Neuronal stem cell (in vitro differentiated cells): ENCODE results near the gene NCOA3.
A peak's percentile ranks its signal among the peaks of the same experiment; 100 is the strongest.

Experiments
- DNase-seq: peaks from one replicate; pipeline ENCODE4 v3.0.0-alpha.2; 2013; ENCODE audit warnings: low spot score
- H2AFZ ChIP-seq: one replicate; pipeline ENCODE4 v1.6.1; 2013; ENCODE audit warnings: mild to moderate bottlenecking, low read length, inconsistent platforms
- H2AK5ac ChIP-seq: 2 replicates; pipeline ENCODE4 v1.6.1; 2013; ENCODE audit warnings: low read depth, mild to moderate bottlenecking, inconsistent platforms, low read length, moderate library complexity, mixed read lengths
- H2BK120ac ChIP-seq: 2 replicates; pipeline ENCODE4 v1.6.1; 2013; ENCODE audit warnings: low read depth, mild to moderate bottlenecking, inconsistent platforms, low read length, moderate library complexity, mixed read lengths
- H2BK12ac ChIP-seq: one replicate; pipeline ENCODE4 v1.6.1; 2013; ENCODE audit warnings: low read length, inconsistent platforms
- H2BK15ac ChIP-seq: 2 replicates; pipeline ENCODE4 v1.6.1; 2013; ENCODE audit warnings: mild to moderate bottlenecking, low read length, inconsistent platforms, mixed read lengths
- H2BK5ac ChIP-seq: one replicate; pipeline ENCODE4 v1.6.1; 2013; ENCODE audit warnings: inconsistent platforms, mild to moderate bottlenecking, low read length, moderate library complexity
- H3K14ac ChIP-seq: one replicate; pipeline ENCODE4 v1.6.1; 2013; ENCODE audit warnings: low read length, inconsistent platforms
- H3K18ac ChIP-seq: 2 replicates; pipeline ENCODE4 v1.6.1; 2013; ENCODE audit warnings: low read length, inconsistent platforms
- H3K23ac ChIP-seq: 2 replicates; pipeline ENCODE4 v1.6.1; 2013; ENCODE audit warnings: low read depth, mild to moderate bottlenecking, mixed read lengths, low read length, inconsistent platforms; ENCODE audit not compliant: poor library complexity
- H3K27ac ChIP-seq: replicated peaks from 3 replicates; pipeline ENCODE4 v1.5.1; 2013; ENCODE audit warnings: low read length, inconsistent platforms
- H3K27me3 ChIP-seq, 3 experiments: 2 replicates each; pipeline ENCODE4 v1.6.1; 2013; ENCODE audit warnings: low read length in 3 of 3, mild to moderate bottlenecking in 2 of 3, inconsistent platforms in 1 of 3, low read depth in 1 of 3, mixed read lengths in 1 of 3, moderate library complexity in 1 of 3; ENCODE audit not compliant: control insufficient read depth in 3 of 3, insufficient read depth in 3 of 3
- H3K36me3 ChIP-seq, 2 donors: replicated peaks in 1 of 2; 2 replicates each; pipeline ENCODE4 v1.6.1; 2013; ENCODE audit warnings: low read length in 2 of 2; ENCODE audit not compliant: control insufficient read depth in 2 of 2, insufficient read depth in 2 of 2
- H3K4ac ChIP-seq: 2 replicates; pipeline ENCODE4 v1.6.1; 2013; ENCODE audit warnings: inconsistent platforms, mild to moderate bottlenecking, low read length, moderate library complexity
- H3K4me1 ChIP-seq, 2 donors: 1 replicate in 1 of 2; 2 replicates in 1 of 2; pipeline ENCODE4 v1.6.1; 2013; ENCODE audit warnings: low read length in 2 of 2, low read depth in 1 of 2; ENCODE audit not compliant: control insufficient read depth in 2 of 2, insufficient read depth in 1 of 2
- H3K4me2 ChIP-seq: one replicate; pipeline ENCODE4 v1.6.1; 2013; ENCODE audit warnings: mild to moderate bottlenecking, low read length, inconsistent platforms; ENCODE audit not compliant: insufficient read depth, poor library complexity, severe bottlenecking
- H3K4me3 ChIP-seq, 2 donors: 2 replicates each; pipeline ENCODE4 v1.5.1; 2013; ENCODE audit warnings: low read length in 2 of 2, mild to moderate bottlenecking in 2 of 2, inconsistent platforms in 1 of 2, moderate library complexity in 1 of 2
- H3K79me1 ChIP-seq: one replicate; pipeline ENCODE4 v1.6.1; 2013; ENCODE audit warnings: low read depth, mild to moderate bottlenecking, inconsistent platforms, low read length, moderate library complexity
- H3K9ac ChIP-seq: one replicate; pipeline ENCODE4 v1.6.1; 2013; ENCODE audit warnings: mild to moderate bottlenecking, low read depth, low read length, inconsistent platforms; ENCODE audit not compliant: poor library complexity
- H3K9me3 ChIP-seq, 2 donors: replicated peaks in 1 of 2; 2 replicates each; pipeline versions ENCODE3 to v1.6.1; 2013; ENCODE audit warnings: low read length in 2 of 2, mild to moderate bottlenecking in 2 of 2, inconsistent platforms in 1 of 2, low read depth in 1 of 2, mixed read lengths in 1 of 2, moderate library complexity in 1 of 2; ENCODE audit not compliant: control insufficient read depth in 2 of 2, insufficient read depth in 1 of 2
- H4K8ac ChIP-seq: one replicate; pipeline ENCODE4 v1.6.1; 2013; ENCODE audit warnings: low read depth, mild to moderate bottlenecking, inconsistent platforms, low read length, moderate library complexity
- H4K91ac ChIP-seq: one replicate; pipeline ENCODE4 v1.6.1; 2013; ENCODE audit warnings: low read length, low read depth, mild to moderate bottlenecking, inconsistent platforms; ENCODE audit not compliant: poor library complexity
- WGBS, 2 donors: extraction: QIAGEN DNeasy Blood & Tissue Kit; methylation state at CpG; one replicate each; pipeline ENCODE4 v1.1.7; 2013; ENCODE audit warnings: missing lambda C conversion rate in 2 of 2, mixed read lengths in 1 of 2; ENCODE audit not compliant: insufficient read length in 2 of 2, insufficient replicate concordance in 1 of 2; ENCODE audit errors: extremely low coverage in 2 of 2; 5-methylcytosine and 5-hydroxymethylcytosine counted together

NCOA3 gene

GRCh38 chr20:47635256-47635655 is 133.6 kb downstream of the NCOA3 start:
- no CpG with 5 or more reads among the region's 4 CpGs for WGBS, 2 donors
- Histone ChIP-seq H2BK12ac (no peak overlapping the region), H3K18ac (no peak overlapping the region), H3K23ac (peak overlapping the region; percentile 3), H3K4me3 (no peak overlapping the region), H3K36me3 (peaks cover 18 to 94% of the 10 kb centered on the region in 2 donors), H3K27ac (no peak overlapping the region), H4K91ac (no peak overlapping the region), H3K9ac (no peak overlapping the region), H4K8ac (no peak overlapping the region), H3K27me3 (no peaks in the 10 kb centered on the region), H2AK5ac (no peak overlapping the region), H2BK120ac (no peak overlapping the region), H3K9me3 (no peaks in the 10 kb centered on the region), H3K79me1 (no peaks in the 10 kb centered on the region), H3K4ac (no peak overlapping the region), H3K4me1 (no peaks in the 10 kb centered on the region), H3K4me2 (no peak overlapping the region), H2AFZ (no peak overlapping the region), H2BK5ac (no peak overlapping the region), H2BK15ac (no peak overlapping the region), H3K14ac (no peak overlapping the region)
- DNase-seq, result no peak

DNA sequence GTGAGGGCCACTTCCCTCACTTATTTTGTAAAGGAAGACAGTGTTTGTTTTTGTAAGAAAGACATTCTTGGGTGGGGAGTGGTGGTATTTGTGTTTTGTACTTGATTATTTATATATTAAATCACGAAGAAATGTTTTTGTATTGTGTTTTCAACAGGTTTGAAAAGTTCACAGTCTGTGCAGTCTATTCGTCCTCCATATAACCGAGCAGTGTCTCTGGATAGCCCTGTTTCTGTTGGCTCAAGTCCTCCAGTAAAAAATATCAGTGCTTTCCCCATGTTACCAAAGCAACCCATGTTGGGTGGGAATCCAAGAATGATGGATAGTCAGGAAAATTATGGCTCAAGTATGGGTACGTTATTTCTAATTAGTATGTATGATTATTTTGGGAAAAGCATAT is 137.2 kb downstream of the NCOA3 start:
- no peaks in the 10 kb centered on the region for H3K9me3 ChIP-seq
- no peak overlapping the region for H3K23ac ChIP-seq
- H3K4me3 ChIP-seq, result no peak overlapping the region
- H3K14ac ChIP-seq, result no peak overlapping the region
- H3K36me3 ChIP-seq, result peaks cover 23 to 97% of the 10 kb centered on the region in 2 donors
- H3K4me2 ChIP-seq, result no peak overlapping the region
- no peak overlapping the region for H2BK120ac ChIP-seq
- no peak for DNase-seq
- no peaks in the 10 kb centered on the region for H3K4me1 ChIP-seq
- no CpG with 5 or more reads among the region's 4 CpGs for WGBS, 2 donors
- no peak overlapping the region for H2BK15ac ChIP-seq
- H2AK5ac ChIP-seq, result no peak overlapping the region
- no peak overlapping the region for H3K9ac ChIP-seq
- H2AFZ ChIP-seq, result no peak overlapping the region
- H3K4ac ChIP-seq, result no peak overlapping the region
- no peak overlapping the region for H3K27ac ChIP-seq
- H2BK12ac ChIP-seq, result no peak overlapping the region
- H4K91ac ChIP-seq, result no peak overlapping the region
- no peak overlapping the region for H4K8ac ChIP-seq
- no peaks in the 10 kb centered on the region for H3K27me3 ChIP-seq
- no peak overlapping the region for H2BK5ac ChIP-seq
- no peak overlapping the region for H3K18ac ChIP-seq
- no peaks in the 10 kb centered on the region for H3K79me1 ChIP-seq

DNA sequence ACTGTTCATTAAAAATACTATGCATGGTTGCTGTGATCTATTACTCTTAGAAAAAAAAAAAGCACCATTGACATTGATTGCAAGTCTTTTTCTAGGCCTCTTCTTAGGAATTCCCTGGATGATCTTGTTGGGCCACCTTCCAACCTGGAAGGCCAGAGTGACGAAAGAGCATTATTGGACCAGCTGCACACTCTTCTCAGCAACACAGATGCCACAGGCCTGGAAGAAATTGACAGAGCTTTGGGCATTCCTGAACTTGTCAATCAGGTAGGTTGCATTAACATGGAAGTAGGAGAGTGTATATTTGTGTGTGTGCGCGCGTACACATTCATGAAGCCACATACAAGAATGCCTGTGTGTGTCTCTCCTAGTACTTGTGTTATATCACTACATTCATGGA is 140.4 kb downstream of the NCOA3 start:
- Histone ChIP-seq H2BK12ac (no peak overlapping the region), H3K4me3 (no peak overlapping the region), H2BK120ac (no peak overlapping the region), H3K79me1 (no peaks in the 10 kb centered on the region), H3K18ac (no peak overlapping the region), H4K91ac (no peak overlapping the region), H3K27me3 (no peaks in the 10 kb centered on the region), H3K27ac (no peak overlapping the region), H3K4ac (no peak overlapping the region), H2AK5ac (no peak overlapping the region), H3K14ac (no peak overlapping the region), H3K4me1 (no peaks in the 10 kb centered on the region), H3K23ac (no peak overlapping the region), H4K8ac (no peak overlapping the region), H3K36me3 (peaks cover 15 to 94% of the 10 kb centered on the region in 2 donors), H3K9me3 (peaks cover 0 to 3% of the 10 kb centered on the region in 2 donors), H2AFZ (no peak overlapping the region), H3K9ac (no peak overlapping the region), H2BK15ac (no peak overlapping the region), H3K4me2 (no peak overlapping the region), H2BK5ac (no peak overlapping the region)
- no CpG with 5 or more reads among the region's 4 CpGs for WGBS, 2 donors
- no peak for DNase-seq

DNA sequence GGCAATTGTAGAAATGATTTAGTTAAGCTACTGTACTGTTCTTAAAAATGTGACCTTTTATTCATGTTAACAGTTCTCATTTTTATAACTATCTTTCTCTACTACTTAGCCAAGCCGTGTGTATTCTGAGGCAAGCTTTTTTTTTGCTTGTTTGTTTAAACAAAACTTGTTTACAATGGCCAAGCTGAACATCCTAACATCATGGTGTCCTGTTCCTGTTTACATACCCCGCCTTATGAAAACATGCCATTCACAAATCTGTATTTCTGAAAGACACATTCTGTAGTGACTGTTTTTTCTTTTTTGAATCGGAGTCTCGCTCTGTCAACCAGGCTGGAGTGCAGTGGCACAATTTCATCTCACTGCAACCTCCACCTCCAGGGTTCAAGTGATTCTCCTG is 140.9 kb downstream of the NCOA3 start:
- no peak for DNase-seq
- H3K36me3 ChIP-seq, result peaks cover 16 to 94% of the 10 kb centered on the region in 2 donors
- H2BK120ac ChIP-seq, result no peak overlapping the region
- H3K79me1 ChIP-seq, result no peaks in the 10 kb centered on the region
- H2BK15ac ChIP-seq, result no peak overlapping the region
- no peak overlapping the region for H4K91ac ChIP-seq
- no peak overlapping the region for H2AK5ac ChIP-seq
- H3K9ac ChIP-seq, result no peak overlapping the region
- H2BK12ac ChIP-seq, result no peak overlapping the region
- H3K9me3 ChIP-seq, result peaks cover 0 to 5% of the 10 kb centered on the region in 2 donors
- no peak overlapping the region for H3K27ac ChIP-seq
- no peaks in the 10 kb centered on the region for H3K4me1 ChIP-seq
- H4K8ac ChIP-seq, result no peak overlapping the region
- no peak overlapping the region for H3K14ac ChIP-seq
- H3K4ac ChIP-seq, result no peak overlapping the region
- H2AFZ ChIP-seq, result no peak overlapping the region
- no peak overlapping the region for H3K4me2 ChIP-seq
- no peak overlapping the region for H3K23ac ChIP-seq
- no peaks in the 10 kb centered on the region for H3K27me3 ChIP-seq
- no peak overlapping the region for H3K18ac ChIP-seq
- no peak overlapping the region for H3K4me3 ChIP-seq
- WGBS, 2 donors, result no CpG with 5 or more reads among the region's 4 CpGs
- no peak overlapping the region for H2BK5ac ChIP-seq
